ENCODE measurements around the gene TANC1. TPM values are rescaled to one million over a fixed set of nuclear protein-coding genes. Genes with fewer than 3 reads are reported as not detected.
A peak's percentile ranks its signal among the peaks of the same experiment; 100 is the strongest.

Gene TANC1
- polyA plus RNA-seq (0.37 and 0.44 TPM in 2 replicates), polyA minus RNA-seq (0.73 and 1.0 TPM in 2 replicates)

DNA sequence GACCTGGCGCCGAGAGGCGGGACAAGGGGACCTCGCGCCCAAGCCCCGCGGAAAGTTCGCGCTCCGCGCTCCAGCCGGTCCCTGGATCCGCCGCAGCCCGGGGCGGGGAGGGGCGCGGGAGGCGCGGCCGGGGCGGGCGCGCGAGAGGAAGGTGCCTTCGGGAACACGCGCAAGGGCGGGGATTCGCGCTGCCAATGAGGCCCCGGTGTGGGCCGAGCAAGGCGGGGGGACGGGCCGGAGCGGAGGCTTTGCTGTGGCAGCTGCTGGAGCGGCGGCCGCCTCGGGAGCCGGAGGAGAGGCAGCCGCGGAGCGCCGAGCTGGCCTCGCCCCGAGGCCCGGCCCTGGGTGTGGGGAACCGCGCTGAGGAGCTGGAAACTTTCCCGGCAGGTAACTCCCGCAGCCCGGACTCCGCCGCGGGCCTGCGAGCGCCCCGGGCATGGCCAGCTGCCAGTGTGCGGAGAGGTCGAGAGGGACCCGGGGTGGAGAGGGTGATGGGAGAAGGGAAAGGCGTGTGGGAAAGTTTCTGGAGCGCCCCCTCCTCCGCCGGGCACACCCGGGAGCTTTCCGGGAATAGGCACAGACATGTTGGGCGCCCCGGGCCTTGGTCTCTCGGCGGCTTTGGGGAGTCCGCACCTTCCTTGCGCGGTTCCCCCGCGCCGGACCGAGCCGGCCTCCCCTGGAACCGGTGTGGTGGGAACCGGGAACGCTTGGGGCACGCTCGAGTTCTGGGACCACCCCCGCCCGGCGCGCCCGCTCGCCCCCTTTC is at the start of gene TANC1:
TANC1 (plus strand) TSS at position 245 of the 766 bp plus-strand sequence. CDS start 97,271 bp downstream, outside the sequence.
- Histone ChIP-seq H2AFZ (ENCODE audit: low read depth, low read length) (no peak within 1 kb of the TSS), H3K36me3 (ENCODE audit: insufficient read depth, low read length) (no peaks in the 10 kb centered on the region), H3K9me2 (ENCODE audit: insufficient read depth, low read length) (no peaks in the 10 kb centered on the region), H3F3A (ENCODE audit: insufficient read depth, low read length, poor library complexity, severe bottlenecking) (no peaks in the 10 kb centered on the region), H3K27ac (ENCODE audit: low read length) (no peak within 1 kb of the TSS), H3K79me2 (replicated peaks; ENCODE audit: insufficient read depth, low read length) (no peaks in the 10 kb centered on the region), H3K4me2 (ENCODE audit: low read length) (peak within 1 kb of the TSS; percentile 75), H3K9me3 (ENCODE audit: low read length) (no peaks in the 10 kb centered on the region), H3K27me3 (ENCODE audit: insufficient read depth, low read depth, low read length) (peaks cover 98% of the 10 kb centered on the region), H3K4me3 (ENCODE audit: low read length) (peak within 1 kb of the TSS; percentile 73), H3K9ac (ENCODE audit: low read length) (peak within 1 kb of the TSS; percentile 18), H4K20me1 (ENCODE audit: insufficient read depth) (no peaks in the 10 kb centered on the region)
- peak; percentile 12 for TF ChIP-seq EZH2 (IDR thresholded peaks at IDR 0.05; ENCODE audit: borderline replicate concordance, insufficient read depth, low read length, poor library complexity, severe bottlenecking)
- TF ChIP-seq POLR2AphosphoS5 (IDR thresholded peaks at IDR 0.05) = no peak

DNA sequence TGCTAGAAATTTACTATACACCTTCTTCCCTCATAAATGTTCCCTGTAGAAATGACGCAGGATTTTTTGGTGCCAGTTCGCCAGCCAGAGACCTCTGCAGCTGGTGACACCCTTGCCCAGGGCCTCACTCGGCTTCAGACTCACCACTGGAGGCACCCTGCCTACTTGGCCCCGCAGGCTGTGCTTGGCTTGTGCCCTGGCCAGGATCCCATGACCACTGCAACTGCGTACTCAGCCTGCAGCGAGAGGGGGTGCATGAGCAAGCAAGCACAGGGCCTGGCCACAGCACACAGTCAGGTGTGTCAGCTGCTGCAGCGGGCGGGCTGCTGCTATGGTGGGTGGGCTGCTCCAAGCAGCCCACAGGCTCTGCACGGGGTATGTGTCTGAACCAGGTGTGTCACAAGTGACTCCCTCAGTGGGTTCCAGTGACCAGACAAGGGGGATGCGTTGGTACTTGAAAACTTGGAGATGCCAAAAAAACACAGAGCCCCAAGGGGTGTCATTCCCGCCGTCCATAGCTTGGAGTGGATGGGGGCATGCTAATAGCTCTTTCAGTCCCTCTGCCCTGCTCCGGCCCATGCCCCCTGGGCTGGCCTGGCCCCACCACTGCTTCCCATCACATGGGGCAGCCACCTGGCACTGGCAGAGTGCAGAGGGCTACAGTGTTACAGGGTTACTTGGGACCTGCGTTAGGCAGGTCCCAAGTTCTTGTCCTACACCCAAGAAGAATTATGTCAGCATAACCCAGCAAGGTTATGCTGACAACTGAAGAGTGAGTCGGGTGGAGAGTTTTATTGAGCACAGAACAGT is 46.6 kb upstream of the TANC1 start:
- Histone ChIP-seq H3K4me2 (ENCODE audit: low read length) (no peak overlapping the region), H3K27me3 (ENCODE audit: insufficient read depth, low read depth, low read length) (no peaks in the 10 kb centered on the region), H3K9me3 (ENCODE audit: low read length) (no peaks in the 10 kb centered on the region), H3K27ac (ENCODE audit: low read length) (no peak overlapping the region), H3F3A (ENCODE audit: insufficient read depth, low read length, poor library complexity, severe bottlenecking) (no peaks in the 10 kb centered on the region), H2AFZ (ENCODE audit: low read depth, low read length) (no peak overlapping the region), H3K79me2 (replicated peaks; ENCODE audit: insufficient read depth, low read length) (no peaks in the 10 kb centered on the region), H3K36me3 (ENCODE audit: insufficient read depth, low read length) (no peaks in the 10 kb centered on the region), H3K4me3 (ENCODE audit: low read length) (no peak overlapping the region), H3K9me2 (ENCODE audit: insufficient read depth, low read length) (no peaks in the 10 kb centered on the region), H3K9ac (ENCODE audit: low read length) (no peak overlapping the region), H4K20me1 (ENCODE audit: insufficient read depth) (no peaks in the 10 kb centered on the region)
- TF ChIP-seq, protein P1, sequence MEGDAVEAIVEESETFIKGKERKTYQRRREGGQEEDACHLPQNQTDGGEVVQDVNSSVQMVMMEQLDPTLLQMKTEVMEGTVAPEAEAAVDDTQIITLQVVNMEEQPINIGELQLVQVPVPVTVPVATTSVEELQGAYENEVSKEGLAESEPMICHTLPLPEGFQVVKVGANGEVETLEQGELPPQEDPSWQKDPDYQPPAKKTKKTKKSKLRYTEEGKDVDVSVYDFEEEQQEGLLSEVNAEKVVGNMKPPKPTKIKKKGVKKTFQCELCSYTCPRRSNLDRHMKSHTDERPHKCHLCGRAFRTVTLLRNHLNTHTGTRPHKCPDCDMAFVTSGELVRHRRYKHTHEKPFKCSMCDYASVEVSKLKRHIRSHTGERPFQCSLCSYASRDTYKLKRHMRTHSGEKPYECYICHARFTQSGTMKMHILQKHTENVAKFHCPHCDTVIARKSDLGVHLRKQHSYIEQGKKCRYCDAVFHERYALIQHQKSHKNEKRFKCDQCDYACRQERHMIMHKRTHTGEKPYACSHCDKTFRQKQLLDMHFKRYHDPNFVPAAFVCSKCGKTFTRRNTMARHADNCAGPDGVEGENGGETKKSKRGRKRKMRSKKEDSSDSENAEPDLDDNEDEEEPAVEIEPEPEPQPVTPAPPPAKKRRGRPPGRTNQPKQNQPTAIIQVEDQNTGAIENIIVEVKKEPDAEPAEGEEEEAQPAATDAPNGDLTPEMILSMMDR (IDR thresholded peaks at IDR 0.05; ENCODE audit: poor library complexity, severe bottlenecking) = no peak
- no peak for TF ChIP-seq EP300 (conservative IDR thresholded peaks at IDR 0.05; ENCODE audit: poor library complexity, severe bottlenecking)
- TF ChIP-seq SMC3 (conservative IDR thresholded peaks at IDR 0.05; ENCODE audit: poor library complexity) = no peak
- no peak for TF ChIP-seq EZH2 (IDR thresholded peaks at IDR 0.05; ENCODE audit: borderline replicate concordance, insufficient read depth, low read length, poor library complexity, severe bottlenecking)
- TF ChIP-seq TAF1 (IDR thresholded peaks at IDR 0.05; ENCODE audit: low read depth) = no peak
- TF ChIP-seq POLR2AphosphoS5 (IDR thresholded peaks at IDR 0.05) = no peak

DNA sequence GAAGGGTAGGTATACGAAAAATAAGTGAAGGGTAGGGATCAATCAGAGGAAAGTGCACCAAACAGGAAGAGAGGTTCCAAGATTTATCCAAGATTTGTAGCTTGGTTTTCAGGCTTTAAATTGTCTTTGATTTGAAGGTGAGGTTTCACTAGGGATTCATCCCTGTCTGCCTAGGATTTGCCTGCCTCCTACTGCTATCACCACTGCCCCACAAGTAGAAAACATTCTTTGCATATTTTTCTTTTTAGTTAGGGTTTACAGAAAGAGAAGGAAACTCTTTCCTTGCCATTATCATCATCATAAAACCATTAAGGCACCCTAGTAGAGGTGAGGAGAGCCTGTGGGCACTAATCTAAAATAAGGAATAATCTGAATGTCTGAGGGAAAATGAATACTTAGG is 45.8 kb upstream of the TANC1 start:
- no peaks in the 10 kb centered on the region for H3K9me3 ChIP-seq (ENCODE audit: low read length)
- H3F3A ChIP-seq (ENCODE audit: insufficient read depth, low read length, poor library complexity, severe bottlenecking) = no peaks in the 10 kb centered on the region

More for the DNA sequence above, 45.8 kb upstream of the TANC1 start:
- Histone ChIP-seq H2AFZ (ENCODE audit: low read depth, low read length) (no peak overlapping the region), H3K9ac (ENCODE audit: low read length) (no peak overlapping the region), H3K36me3 (ENCODE audit: insufficient read depth, low read length) (no peaks in the 10 kb centered on the region), H3K79me2 (replicated peaks; ENCODE audit: insufficient read depth, low read length) (no peaks in the 10 kb centered on the region), H3K4me2 (ENCODE audit: low read length) (no peak overlapping the region), H4K20me1 (ENCODE audit: insufficient read depth) (no peaks in the 10 kb centered on the region), H3K27ac (ENCODE audit: low read length) (no peak overlapping the region), H3K4me3 (ENCODE audit: low read length) (no peak overlapping the region), H3K27me3 (ENCODE audit: insufficient read depth, low read depth, low read length) (no peaks in the 10 kb centered on the region), H3K9me2 (ENCODE audit: insufficient read depth, low read length) (no peaks in the 10 kb centered on the region)
- TF ChIP-seq POLR2AphosphoS5 (IDR thresholded peaks at IDR 0.05) (no peak), MXI1 (conservative IDR thresholded peaks at IDR 0.05; ENCODE audit: poor library complexity, severe bottlenecking) (no peak), EZH2 (IDR thresholded peaks at IDR 0.05; ENCODE audit: borderline replicate concordance, insufficient read depth, low read length, poor library complexity, severe bottlenecking) (no peak), EP300 (conservative IDR thresholded peaks at IDR 0.05; ENCODE audit: poor library complexity, severe bottlenecking) (no peak), SMC3 (conservative IDR thresholded peaks at IDR 0.05; ENCODE audit: poor library complexity) (no peak), TAF1 (IDR thresholded peaks at IDR 0.05; ENCODE audit: low read depth) (no peak)
- TF ChIP-seq, protein P1 (IDR thresholded peaks at IDR 0.05; ENCODE audit: poor library complexity, severe bottlenecking) = no peak
- TF ChIP-seq, protein P2, sequence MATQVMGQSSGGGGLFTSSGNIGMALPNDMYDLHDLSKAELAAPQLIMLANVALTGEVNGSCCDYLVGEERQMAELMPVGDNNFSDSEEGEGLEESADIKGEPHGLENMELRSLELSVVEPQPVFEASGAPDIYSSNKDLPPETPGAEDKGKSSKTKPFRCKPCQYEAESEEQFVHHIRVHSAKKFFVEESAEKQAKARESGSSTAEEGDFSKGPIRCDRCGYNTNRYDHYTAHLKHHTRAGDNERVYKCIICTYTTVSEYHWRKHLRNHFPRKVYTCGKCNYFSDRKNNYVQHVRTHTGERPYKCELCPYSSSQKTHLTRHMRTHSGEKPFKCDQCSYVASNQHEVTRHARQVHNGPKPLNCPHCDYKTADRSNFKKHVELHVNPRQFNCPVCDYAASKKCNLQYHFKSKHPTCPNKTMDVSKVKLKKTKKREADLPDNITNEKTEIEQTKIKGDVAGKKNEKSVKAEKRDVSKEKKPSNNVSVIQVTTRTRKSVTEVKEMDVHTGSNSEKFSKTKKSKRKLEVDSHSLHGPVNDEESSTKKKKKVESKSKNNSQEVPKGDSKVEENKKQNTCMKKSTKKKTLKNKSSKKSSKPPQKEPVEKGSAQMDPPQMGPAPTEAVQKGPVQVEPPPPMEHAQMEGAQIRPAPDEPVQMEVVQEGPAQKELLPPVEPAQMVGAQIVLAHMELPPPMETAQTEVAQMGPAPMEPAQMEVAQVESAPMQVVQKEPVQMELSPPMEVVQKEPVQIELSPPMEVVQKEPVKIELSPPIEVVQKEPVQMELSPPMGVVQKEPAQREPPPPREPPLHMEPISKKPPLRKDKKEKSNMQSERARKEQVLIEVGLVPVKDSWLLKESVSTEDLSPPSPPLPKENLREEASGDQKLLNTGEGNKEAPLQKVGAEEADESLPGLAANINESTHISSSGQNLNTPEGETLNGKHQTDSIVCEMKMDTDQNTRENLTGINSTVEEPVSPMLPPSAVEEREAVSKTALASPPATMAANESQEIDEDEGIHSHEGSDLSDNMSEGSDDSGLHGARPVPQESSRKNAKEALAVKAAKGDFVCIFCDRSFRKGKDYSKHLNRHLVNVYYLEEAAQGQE (IDR thresholded peaks at IDR 0.05; ENCODE audit: borderline replicate concordance) = no peak

Measured in neural cell (in vitro differentiated cells).